A549 (cell line): ENCODE data around the gene METTL25B.

Experiments used
- FOSL2 ChIP-seq, 2 experiments: fragments of 450-650 bp in 1 of 2; fragments of >200 bp in 1 of 2; sonication (Bioruptor Twin) in 1 of 2; formaldehyde crosslinking; IDR thresholded peaks; 2 replicates each; pipeline versions ENCODE4 v1.5.0 to v1.6.1; 2016 to 2020; ENCODE audit warnings: mild to moderate bottlenecking in 1 of 2, moderate library complexity in 1 of 2
- MAZ ChIP-seq: fragments of 150-350 bp; IDR thresholded peaks from 2 replicates; pipeline ENCODE4 v1.6.1; 2014; ENCODE audit warnings: antibody characterized with exemption, low read depth, low read length, borderline replicate concordance
- TF ChIP-seq, protein P1 (sequence below): fragments of >200 bp; sonication (Bioruptor Twin); formaldehyde crosslinking; IDR thresholded peaks from 3 replicates; pipeline ENCODE4 v1.5.1; 2016
- TF ChIP-seq, protein P2 (sequence below): fragments of 150-350 bp; IDR thresholded peaks from 2 replicates; pipeline ENCODE4 v1.6.1; 2014; ENCODE audit warnings: low read depth, mild to moderate bottlenecking, low read length

DNA sequence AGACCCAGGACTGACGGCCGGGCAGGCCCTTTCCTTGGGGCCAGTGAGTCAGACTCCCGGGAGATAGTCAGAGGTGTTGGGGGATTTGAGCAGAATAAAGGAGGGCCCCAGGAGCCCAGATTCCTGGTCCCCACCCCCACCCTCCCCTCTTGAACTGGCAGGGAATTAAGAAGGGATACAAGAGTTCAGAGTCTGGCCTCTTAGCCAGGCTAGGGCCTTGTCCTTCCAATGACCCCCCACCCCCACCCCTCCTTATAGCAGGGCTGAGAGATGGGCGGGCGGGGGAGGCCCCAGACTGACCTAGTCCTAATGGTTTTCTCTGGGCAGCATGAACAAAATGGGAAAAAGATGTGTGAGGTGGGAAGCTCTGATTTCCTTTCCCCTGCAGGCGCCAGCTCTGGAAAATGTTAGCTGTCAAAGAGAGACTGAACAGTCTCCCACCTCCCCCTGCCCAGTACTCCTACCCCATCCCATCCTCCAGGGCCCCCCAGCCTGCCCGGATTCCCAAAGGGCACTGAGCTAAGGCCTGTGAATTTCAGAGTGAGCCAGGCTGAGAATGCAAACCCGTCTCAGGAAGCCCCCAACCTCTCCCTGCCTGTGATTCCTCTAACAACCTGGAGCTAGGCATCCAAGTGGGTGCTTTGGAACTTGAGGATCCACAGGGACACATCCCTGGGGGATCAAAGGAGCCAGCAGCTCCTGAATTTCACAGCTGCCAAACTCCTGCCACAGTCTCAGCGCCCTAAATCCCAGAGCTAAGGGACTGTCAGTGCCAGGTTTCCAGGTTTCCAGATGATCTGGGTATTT is 17.1 kb upstream of the METTL25B start:
- TF ChIP-seq FOSL2 (IDR thresholded peaks at IDR 0.05), result no peak
- no peak for TF ChIP-seq FOSL2 (CRISPR knock-in tag; IDR thresholded peaks at IDR 0.05)
- TF ChIP-seq, protein P1, sequence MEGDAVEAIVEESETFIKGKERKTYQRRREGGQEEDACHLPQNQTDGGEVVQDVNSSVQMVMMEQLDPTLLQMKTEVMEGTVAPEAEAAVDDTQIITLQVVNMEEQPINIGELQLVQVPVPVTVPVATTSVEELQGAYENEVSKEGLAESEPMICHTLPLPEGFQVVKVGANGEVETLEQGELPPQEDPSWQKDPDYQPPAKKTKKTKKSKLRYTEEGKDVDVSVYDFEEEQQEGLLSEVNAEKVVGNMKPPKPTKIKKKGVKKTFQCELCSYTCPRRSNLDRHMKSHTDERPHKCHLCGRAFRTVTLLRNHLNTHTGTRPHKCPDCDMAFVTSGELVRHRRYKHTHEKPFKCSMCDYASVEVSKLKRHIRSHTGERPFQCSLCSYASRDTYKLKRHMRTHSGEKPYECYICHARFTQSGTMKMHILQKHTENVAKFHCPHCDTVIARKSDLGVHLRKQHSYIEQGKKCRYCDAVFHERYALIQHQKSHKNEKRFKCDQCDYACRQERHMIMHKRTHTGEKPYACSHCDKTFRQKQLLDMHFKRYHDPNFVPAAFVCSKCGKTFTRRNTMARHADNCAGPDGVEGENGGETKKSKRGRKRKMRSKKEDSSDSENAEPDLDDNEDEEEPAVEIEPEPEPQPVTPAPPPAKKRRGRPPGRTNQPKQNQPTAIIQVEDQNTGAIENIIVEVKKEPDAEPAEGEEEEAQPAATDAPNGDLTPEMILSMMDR, result no peak
- no peak for TF ChIP-seq MAZ
- TF ChIP-seq, protein P2, sequence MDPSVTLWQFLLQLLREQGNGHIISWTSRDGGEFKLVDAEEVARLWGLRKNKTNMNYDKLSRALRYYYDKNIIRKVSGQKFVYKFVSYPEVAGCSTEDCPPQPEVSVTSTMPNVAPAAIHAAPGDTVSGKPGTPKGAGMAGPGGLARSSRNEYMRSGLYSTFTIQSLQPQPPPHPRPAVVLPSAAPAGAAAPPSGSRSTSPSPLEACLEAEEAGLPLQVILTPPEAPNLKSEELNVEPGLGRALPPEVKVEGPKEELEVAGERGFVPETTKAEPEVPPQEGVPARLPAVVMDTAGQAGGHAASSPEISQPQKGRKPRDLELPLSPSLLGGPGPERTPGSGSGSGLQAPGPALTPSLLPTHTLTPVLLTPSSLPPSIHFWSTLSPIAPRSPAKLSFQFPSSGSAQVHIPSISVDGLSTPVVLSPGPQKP, result no peak
